ES-I3 (cell line): ENCODE results near the gene ICAM3.

Source experiments
- H3K36me3 ChIP-seq: 2 replicates; pipeline ENCODE4 v1.6.1; 2013; ENCODE audit warnings: mild to moderate bottlenecking, low read length, control low read depth, moderate library complexity; ENCODE audit not compliant: insufficient read depth
- H3K4me1 ChIP-seq: 2 replicates; pipeline ENCODE4 v1.6.1; 2013; ENCODE audit warnings: mild to moderate bottlenecking, control low read depth, low read length; ENCODE audit not compliant: insufficient read depth
- H3K9ac ChIP-seq: 2 replicates; pipeline ENCODE4 v1.6.1; 2013; ENCODE audit warnings: low read depth, mild to moderate bottlenecking, low read length, moderate library complexity
- H3K9me3 ChIP-seq: 2 replicates; pipeline ENCODE4 v1.6.1; 2013; ENCODE audit warnings: mild to moderate bottlenecking, low read length, moderate library complexity; ENCODE audit not compliant: control insufficient read depth, insufficient read depth

The ICAM3 gene

DNA sequence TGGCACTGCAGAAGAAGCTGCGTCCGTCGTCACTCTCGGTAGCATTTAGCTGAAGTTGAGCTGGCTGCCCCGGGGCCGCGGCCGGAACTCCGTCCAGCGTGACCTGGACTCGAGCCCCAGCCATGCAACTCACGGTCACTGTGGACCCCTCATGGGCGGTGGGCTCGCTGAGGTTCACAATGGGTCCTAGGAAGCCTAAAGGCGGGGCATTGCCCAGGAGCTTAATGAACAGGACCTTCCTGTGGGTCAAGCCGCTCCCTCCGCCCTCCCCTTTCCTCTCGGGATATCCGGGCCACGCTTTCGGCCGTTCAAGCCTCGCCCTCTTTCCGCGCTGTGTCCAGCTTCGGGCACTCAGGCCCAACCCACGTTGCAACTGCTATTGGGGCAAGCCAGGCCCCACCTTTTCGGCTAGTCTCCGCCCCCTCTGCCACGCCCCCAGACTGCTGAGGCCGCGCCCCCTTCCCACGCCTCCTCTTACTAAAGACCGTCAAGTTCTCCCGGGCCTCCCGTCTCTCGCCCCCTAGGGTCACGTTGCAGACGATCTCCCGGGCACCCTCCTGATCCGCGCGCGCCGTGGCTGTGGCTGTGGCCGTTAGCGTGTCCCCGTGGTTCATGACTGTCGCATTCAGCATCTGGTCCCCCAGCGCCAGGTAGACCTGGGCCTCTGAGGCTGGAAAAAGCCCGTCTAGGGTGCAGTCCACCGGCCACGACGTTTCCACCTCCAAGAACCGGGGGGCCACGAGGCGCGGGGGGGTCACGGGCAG, 4.7 kb downstream of the ICAM3 start:
- Histone ChIP-seq H3K9me3 (no peaks in the 10 kb centered on the region), H3K4me1 (peaks cover 16% of the 10 kb centered on the region), H3K36me3 (0 out of 2 replicates have a peak, but pooled peaks cover 5% of the 10 kb centered on the region), H3K9ac (peak overlapping the region; percentile 98; the same call in 1 of the 2 replicates)

DNA sequence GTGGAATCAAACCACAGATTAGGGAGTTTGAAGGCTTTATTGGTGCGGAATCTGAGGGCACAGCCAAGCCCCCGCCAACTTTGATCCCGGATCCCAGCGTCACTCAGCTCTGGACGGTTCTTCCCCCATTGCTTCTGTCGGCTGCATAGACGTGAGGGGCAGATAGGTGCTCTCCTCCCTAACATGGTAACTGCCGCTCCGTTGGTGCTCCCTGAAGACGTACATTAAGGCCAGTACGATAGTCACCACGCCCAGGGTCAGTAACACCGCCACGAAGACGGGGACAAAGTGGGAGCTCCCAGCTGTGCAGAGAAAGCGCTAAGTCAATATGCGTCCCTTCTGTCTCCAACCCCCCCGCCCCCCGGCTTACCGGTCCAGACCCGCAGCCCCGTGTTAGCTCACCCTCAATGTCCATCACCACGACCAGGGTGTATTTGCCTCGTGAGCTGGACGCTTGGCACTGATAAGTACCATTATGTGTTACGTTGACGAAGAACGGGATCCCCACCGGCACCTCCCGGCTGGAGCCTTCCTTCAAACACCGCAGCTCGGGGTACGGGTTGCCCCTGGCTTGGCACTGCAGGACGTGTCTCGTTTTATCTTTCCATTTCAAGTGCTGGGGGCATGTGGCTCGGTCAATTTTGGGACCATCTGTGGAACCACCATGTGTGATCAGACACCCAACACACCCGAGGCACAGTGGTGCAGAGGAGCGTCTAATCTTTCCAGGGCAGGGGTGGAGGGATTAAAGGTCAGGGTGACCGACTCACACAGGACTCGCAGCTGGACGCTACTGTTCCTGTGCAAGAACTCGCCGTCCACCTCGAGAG, 5.5 kb downstream of the ICAM3 start:
- H3K36me3 ChIP-seq: peaks cover 11% of the 10 kb centered on the region; the same call in 1 of the 2 replicates
- no peaks in the 10 kb centered on the region for H3K9me3 ChIP-seq
- peaks cover 8% of the 10 kb centered on the region for H3K4me1 ChIP-seq
- H3K9ac ChIP-seq: peak overlapping the region; percentile 98

DNA sequence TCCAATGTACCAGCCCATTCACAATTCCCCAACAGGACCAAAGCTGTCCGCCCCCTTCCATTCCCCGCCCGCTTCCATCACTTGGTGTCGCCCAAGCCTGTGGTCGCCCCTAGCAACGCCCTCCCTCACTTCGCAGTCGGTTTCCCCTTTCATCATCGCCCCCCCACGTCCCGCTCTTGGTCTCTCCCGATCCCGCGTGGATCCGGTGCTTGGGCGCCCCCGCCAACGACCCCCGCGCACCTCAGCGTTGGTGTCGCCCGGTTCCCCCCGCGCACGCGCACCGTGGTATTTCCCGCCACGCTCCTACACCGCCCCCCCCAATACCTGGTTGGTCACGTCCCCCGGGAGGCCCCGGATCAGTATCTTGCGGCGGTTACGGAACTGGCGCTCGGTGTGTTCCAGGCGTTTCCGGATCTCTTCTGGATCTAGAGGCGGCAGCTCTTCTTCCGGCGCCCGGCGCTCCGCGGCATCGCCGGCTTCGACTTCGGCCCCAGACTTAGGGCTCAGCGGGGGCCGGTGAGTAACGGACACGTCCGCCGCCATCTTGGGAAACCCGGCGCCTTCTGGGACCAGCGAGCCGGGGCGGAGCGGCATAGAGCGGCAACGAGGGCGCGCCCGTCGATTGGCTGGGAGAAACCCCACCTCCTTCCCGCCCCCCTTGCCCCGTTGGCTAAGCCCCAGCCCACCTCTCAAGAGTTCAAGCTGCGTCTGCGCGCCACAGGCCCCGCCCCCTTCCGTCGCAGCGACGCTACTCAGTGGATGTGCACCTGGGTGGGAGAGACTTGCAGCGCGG, 6.3 kb downstream of the ICAM3 start, which contains the start of gene RAVER1:
RAVER1 (minus strand) TSS at position 565 of the 793 bp plus-strand sequence; CDS start at position 543, 22 bp downstream.
- Histone ChIP-seq H3K9me3 (no peaks in the 10 kb centered on the region), H3K9ac (peak within 1 kb of the TSS; percentile 98), H3K36me3 (peaks cover 17% of the 10 kb centered on the region), H3K4me1 (peaks cover 4% of the 10 kb centered on the region; the same call in 1 of the 2 replicates)

DNA sequence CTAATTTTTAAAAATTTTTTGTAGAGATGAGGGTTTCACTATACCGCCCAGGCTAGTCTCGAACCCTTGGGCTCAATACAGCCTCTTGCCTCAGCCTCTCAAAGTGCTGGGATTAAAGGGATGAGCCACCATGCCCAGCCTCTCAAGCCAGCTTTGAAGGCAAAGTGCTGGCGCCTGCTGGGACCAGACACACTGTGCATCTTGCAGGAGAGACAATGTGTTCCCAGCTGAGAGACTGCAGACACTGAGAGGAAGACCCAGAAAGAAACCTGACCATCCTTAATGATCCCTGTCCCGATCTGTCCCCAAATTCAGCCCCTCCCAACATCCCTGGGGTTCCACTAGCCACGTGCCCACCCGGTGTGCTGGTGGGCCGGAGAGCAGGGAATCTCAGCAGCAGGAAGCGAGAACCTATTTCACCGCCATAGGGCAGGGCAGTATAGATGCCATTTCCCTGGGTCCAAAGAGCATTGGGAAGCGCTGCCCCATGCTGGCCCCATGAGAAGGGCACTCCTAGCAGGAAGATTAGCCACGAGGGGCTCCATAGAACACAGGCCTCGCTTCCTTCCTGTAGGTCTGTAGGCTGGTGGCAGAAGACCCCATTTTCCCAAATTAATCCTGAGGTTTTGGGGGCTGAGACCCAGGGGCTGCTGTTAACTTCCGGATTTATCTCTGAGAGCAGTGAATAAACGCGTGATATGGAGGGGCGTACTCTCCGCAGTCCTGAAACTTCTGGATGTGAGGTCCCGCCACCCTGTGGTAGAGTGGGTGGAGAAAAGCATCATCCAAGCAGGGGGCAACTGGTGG, 7.1 kb downstream of the ICAM3 start:
- Histone ChIP-seq H3K36me3 (peaks cover 23% of the 10 kb centered on the region), H3K4me1 (peaks cover 4% of the 10 kb centered on the region; the same call in 1 of the 2 replicates), H3K9ac (peak overlapping the region; percentile 98; the same call in 1 of the 2 replicates), H3K9me3 (no peaks in the 10 kb centered on the region)

DNA sequence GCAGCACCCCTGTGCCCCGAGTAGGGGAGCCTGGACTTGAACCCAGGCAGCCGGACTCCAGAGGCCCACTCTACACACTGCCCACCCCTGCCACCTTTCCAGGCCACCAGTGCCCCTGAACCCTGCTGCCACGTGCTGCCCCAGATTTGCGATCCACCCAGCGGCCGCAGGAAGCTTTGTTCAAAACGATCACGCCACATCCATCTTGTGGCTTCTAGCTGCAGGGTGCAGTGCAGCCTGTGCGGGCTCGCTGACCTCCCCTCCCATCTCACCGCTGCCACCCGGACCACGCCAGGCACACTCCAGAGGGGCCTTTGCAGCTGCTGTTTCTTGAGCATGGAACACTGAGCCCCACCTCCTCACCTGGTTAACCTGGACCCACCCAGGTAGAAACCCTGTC, 9.9 kb downstream of the ICAM3 start:
- Histone ChIP-seq H3K9me3 (no peaks in the 10 kb centered on the region), H3K4me1 (peaks cover 4% of the 10 kb centered on the region; the same call in 1 of the 2 replicates), H3K9ac (no peak overlapping the region), H3K36me3 (peaks cover 23% of the 10 kb centered on the region)

DNA sequence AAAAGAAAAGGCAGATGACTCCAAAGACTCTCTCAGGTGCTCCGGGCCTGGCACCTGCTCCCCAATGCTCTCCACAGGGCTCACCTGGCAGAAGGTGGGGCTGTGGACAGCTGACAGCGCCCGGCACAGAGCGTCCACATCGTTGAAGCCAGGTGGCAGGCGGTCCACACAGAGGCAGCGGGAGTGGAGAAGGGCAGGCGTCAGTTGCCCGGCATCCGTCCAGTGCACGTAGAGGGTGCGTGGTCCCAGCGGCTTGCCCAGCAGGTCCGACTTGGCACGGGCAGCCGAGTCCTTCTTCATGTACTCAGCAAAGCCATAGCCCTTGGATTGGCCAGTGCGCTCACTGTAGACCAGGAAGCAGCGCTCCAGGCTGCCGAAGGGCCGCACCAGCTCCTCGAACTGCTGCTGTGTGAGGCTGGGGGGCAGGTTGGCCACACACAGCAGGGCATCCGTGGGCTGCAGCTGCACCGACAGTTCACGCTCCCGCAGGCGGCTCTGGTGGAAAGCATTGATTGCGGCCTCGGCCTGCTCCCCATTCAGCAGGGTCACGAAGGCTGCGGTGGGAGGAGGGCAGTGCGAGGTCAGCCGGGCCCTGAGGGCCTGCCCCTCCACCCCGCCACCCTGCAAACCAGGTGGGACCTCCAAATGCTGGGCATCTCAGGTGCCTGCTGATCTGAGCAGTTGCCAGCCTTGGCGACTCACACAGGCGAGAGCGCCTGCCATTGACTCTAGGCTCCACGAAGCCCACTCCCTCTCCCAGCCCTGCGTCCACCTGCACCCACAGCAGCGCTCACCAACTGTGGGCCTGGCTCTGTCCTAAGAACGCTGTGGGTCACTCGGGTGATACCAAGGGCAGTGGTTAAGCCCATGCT, 10.6 kb downstream of the ICAM3 start:
- peaks cover 4% of the 10 kb centered on the region; the same call in 1 of the 2 replicates for H3K4me1 ChIP-seq
- H3K9ac ChIP-seq: no peak overlapping the region
- peaks cover 23% of the 10 kb centered on the region for H3K36me3 ChIP-seq
- no peaks in the 10 kb centered on the region for H3K9me3 ChIP-seq

DNA sequence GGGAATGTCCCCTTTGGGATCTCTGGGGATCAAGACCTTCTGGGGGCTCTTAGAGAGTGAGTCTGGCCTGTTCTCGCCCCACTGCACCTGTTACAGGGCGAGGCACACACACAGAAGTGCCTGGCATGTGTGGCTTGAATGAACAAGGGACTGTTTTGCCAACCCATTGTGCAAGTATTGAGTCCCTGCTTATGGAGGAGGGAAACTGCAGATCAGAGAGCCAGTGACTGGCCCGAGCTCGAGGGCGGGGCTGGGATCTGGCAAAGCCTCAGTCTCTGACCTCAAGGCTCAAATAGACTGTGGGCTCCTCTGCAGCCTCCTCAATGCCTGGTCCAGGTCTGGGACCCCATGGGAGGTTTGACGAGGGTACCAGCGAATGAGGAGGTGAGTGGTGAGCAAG, 11.6 kb downstream of the ICAM3 start:
- Histone ChIP-seq H3K36me3 (peaks cover 23% of the 10 kb centered on the region), H3K9me3 (no peaks in the 10 kb centered on the region), H3K4me1 (peaks cover 4% of the 10 kb centered on the region; the same call in 1 of the 2 replicates), H3K9ac (no peak overlapping the region)

DNA sequence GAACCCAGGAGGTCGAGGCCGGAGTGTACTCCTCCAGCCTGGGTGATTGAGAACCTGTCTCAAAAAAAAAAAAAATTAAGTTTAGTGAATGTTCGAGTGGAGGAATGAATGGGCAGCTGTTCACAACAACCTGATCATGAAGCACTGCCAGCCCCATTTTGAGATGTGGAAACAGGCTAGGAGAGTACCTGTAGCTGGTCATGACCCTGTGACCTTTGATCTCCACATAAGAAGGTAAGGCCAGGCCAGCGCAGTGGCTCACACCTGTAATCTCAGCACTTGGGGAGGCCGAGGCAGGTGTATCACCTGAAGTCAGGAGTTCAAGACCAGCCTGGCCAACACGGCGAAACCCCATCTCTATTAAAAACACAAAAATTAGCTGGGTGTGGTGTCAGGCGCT, 13.7 kb downstream of the ICAM3 start:
- H3K9me3 ChIP-seq: no peaks in the 10 kb centered on the region
- no peaks in the 10 kb centered on the region for H3K4me1 ChIP-seq
- peaks cover 32% of the 10 kb centered on the region for H3K36me3 ChIP-seq
- no peak overlapping the region for H3K9ac ChIP-seq

DNA sequence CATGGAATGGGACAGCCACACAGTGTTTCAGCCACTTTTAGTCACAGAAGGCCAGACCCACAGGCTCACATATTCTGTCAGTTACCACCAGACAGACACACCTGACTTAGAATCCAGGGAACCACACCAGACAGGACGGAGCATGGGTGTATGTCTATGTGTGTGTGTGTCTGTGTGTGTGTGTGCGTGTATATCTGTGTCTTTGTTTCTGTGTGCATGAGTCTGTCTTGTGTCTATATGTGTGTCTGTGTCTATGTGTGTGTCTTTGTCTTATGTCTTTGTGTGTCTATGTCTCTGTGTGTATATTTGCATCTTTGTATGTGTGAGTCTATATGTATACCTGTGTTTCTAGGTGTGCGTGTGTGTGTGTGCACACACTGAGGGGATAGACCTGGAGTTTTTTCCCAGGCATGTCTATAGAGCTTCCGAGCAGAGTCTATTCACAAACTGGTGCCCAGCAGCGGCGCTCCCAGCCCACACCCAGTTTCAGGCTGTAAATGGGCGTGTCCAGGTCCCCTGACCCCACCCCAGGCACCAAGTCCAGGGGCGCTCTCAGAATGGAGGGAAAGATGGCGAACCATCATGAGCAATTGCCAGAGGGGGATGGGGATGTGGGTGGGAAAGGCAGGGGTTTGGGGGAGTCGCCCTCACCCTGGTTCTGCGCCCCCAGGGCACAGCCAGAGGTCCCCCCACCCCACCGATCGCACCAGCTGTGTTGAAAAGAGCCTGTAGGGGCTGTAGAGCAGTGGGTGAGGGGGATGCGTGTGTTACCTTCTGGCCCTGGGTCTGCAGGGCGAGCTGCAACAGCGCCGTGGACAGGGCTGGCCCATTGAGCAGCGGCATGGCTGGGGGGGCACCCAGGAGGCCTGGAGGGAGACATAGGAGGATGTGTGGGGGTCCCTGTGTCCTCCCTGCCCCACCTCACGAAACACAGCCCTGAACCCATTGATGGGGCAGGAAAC, 17.3 kb downstream of the ICAM3 start:
- Histone ChIP-seq H3K4me1 (no peaks in the 10 kb centered on the region), H3K9ac (no peak overlapping the region), H3K36me3 (peaks cover 16% of the 10 kb centered on the region)

DNA sequence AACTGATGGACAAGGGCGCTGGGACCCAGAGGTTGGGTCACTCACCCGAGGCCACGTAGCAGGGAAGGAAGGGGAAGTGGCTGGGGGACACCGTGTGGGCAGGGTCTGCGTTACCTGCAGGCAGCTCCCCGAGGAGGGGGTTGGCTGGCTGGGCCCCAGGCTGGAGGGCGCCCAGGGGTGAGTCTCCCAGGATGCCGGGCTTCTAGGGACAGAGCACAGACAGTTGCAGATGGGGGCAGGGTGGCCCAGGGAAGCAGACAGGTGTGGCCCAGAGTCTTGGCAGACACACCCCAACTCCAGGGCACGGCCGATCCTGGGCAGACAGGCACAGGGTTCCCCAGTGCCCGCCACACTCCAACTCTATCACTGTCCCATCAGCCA, 18.0 kb downstream of the ICAM3 start:
- no peaks in the 10 kb centered on the region for H3K9me3 ChIP-seq
- peaks cover 16% of the 10 kb centered on the region for H3K36me3 ChIP-seq
- H3K9ac ChIP-seq: no peak overlapping the region
- H3K4me1 ChIP-seq: no peaks in the 10 kb centered on the region

More for the DNA sequence above, 17.3 kb downstream of the ICAM3 start:
- H3K9me3 ChIP-seq: no peaks in the 10 kb centered on the region

DNA sequence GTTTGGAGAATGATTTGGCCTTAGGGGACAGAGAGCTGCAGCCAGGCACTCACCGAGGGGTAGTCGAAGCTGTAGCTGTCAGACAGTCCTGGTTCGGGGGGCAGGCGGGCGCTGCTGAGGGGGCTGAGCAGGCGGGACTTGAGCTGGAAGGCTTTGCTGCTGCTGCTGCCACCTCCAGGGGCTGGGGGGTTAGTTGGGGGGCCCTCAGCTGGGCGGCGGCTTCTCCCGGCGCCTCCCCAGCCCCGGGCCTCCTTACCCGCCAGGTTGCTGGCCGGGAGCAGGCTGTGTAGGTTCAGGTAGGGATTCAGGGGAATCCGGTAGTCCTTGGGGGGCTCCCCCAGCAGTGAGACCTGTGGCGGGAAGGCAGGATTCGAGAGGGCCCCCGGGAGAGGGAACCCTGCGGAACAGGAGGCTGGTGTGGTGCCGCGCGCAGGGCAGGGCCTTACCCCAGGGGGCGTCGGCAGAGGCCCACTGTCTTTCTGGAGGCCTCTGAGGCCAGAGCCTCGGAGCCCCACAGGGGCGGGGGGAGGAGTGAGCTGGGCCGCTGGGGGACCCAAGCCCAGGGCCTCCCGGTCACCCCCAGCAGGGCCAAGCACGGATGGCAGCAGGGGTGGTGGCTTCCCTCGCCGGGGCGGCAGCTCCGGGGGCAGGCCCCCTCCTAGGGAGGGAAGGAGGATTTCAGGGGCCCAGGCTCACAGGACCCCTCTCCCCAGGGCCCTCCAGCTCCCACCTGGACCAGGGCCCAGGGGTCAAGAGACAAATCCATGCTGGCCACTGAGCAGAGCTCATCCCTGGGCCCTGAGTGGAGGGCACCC, 18.6 kb downstream of the ICAM3 start:
- H3K9me3 ChIP-seq: no peaks in the 10 kb centered on the region
- no peaks in the 10 kb centered on the region for H3K4me1 ChIP-seq
- no peak overlapping the region for H3K9ac ChIP-seq
- H3K36me3 ChIP-seq: peaks cover 16% of the 10 kb centered on the region
